Thyroid gland (tissue), 4 donors: ENCODE data around the gene AFAP1L2. TPM values are rescaled to one million over a fixed set of nuclear protein-coding genes. Genes with fewer than 3 reads are reported as not detected.

Source experiments
- DNase-seq, 2 donors: peaks; one replicate each; pipeline ENCODE4 v3.0.0-alpha.2; 2019
- H3K27ac ChIP-seq, 3 donors: fragments of 200-600 bp; sonication (generic); 1 replicate in 2 of 3; 2 replicates in 1 of 3; pipeline ENCODE4 v1.5.1; 2016 to 2019; ENCODE audit warnings: mild to moderate bottlenecking in 1 of 3, moderate library complexity in 1 of 3
- H3K27me3 ChIP-seq: fragments of 200-600 bp; sonication (generic); one replicate; pipeline ENCODE4 v1.5.1; 2019
- H3K36me3 ChIP-seq, 2 donors: fragments of 200-600 bp; sonication (generic); one replicate each; pipeline ENCODE4 v1.5.1; 2016 to 2019
- H3K4me1 ChIP-seq, 2 donors: fragments of 200-600 bp; sonication (generic); one replicate each; pipeline ENCODE4 v1.5.1; 2017 to 2019
- H3K4me3 ChIP-seq, 3 donors: fragments of 200-600 bp; sonication (generic); replicated peaks in 1 of 3; 1 replicate in 2 of 3; 2 replicates in 1 of 3; pipeline ENCODE4 v1.5.1; 2016; ENCODE audit warnings: mild to moderate bottlenecking in 1 of 3
- H3K9me3 ChIP-seq: fragments of 200-600 bp; sonication (generic); one replicate; pipeline ENCODE4 v1.5.1; 2017
- CTCF ChIP-seq, 6 experiments: fragments of 200-600 bp in 3 of 6; fragments of 450-650 bp in 3 of 6; sonication (generic) in 3 of 6; IDR thresholded peaks; one replicate each; pipeline ENCODE4 v1.5.1; 2016 to 2019; ENCODE audit warnings: antibody characterized with exemption in 6 of 6, mild to moderate bottlenecking in 2 of 6, inconsistent platforms in 1 of 6, moderate library complexity in 1 of 6
- POLR2A ChIP-seq, 2 donors: fragments of 450-650 bp; IDR thresholded peaks; one replicate each; pipeline ENCODE4 v1.6.1; 2017; ENCODE audit warnings: antibody characterized with exemption in 2 of 2, mild to moderate bottlenecking in 2 of 2, moderate library complexity in 1 of 2
- WGBS, 2 donors: methylation state at CpG; one replicate each; pipeline ENCODE4 v1.1.5; 2017; 5-methylcytosine and 5-hydroxymethylcytosine counted together
- intact Hi-C: fragments of 100-400 bp; cut with DNase I; formaldehyde crosslinking; loops from one replicate; pipeline ENCODE4 v1.15.1; 2023
- total RNA-seq, 4 donors: library from RNA; depleted of rRNA; stranded (reverse); fragments of >200 nt; gene quantifications; one replicate each; pipeline ENCODE4 v1.2.3, GENCODE V29; 2016

AFAP1L2 gene
- total RNA-seq, 4 donors from 2014 or later, result 135 to 356 (median 299) TPM

GRCh38 chr10:114257498-114257897 lies 146.8 kb downstream of the AFAP1L2 start:
- H3K27ac ChIP-seq, result no peak overlapping the region
- no peak for DNase-seq

GRCh38 chr10:114256822-114257221 lies 147.5 kb downstream of the AFAP1L2 start:
- H3K27ac ChIP-seq, result no peak overlapping the region
- intact Hi-C loops, result no loop called here

More at GRCh38 chr10:114257498-114257897, 146.8 kb downstream of the AFAP1L2 start:
- TF ChIP-seq POLR2A (IDR thresholded peaks at IDR 0.05), result no peak
- no peak for TF ChIP-seq CTCF (IDR thresholded peaks at IDR 0.05)
- H3K4me1 ChIP-seq, result peaks cover 10 to 13% of the 10 kb centered on the region in 2 donors
- no peaks in the 10 kb centered on the region for H3K36me3 ChIP-seq
- H3K4me3 ChIP-seq, result no peak overlapping the region
- 55 to 72% methylated on average over 3 of the region's 3 CpGs for WGBS, 2 donors
- H3K9me3 ChIP-seq, result no peaks in the 10 kb centered on the region
- intact Hi-C loops, result no loop called here
- H3K27me3 ChIP-seq, result no peaks in the 10 kb centered on the region

GRCh38 chr10:114256008-114256765 lies 148.1 kb downstream of the AFAP1L2 start:
- 87 to 90% methylated on average over 12 of the region's 12 CpGs for WGBS, 2 donors
- no peak for DNase-seq
- no peak overlapping the region for H3K4me3 ChIP-seq
- no peaks in the 10 kb centered on the region for H3K9me3 ChIP-seq
- H3K27ac ChIP-seq, result no peak overlapping the region
- H3K27me3 ChIP-seq, result no peaks in the 10 kb centered on the region
- intact Hi-C loops, result no loop called here
- no peaks in the 10 kb centered on the region for H3K36me3 ChIP-seq
- no peak for TF ChIP-seq CTCF (IDR thresholded peaks at IDR 0.05)
- no peak for TF ChIP-seq POLR2A (IDR thresholded peaks at IDR 0.05)
- H3K4me1 ChIP-seq, result peaks cover 8 to 11% of the 10 kb centered on the region in 2 donors

More at GRCh38 chr10:114256822-114257221, 147.5 kb downstream of the AFAP1L2 start:
- WGBS, 2 donors, result 77 to 84% methylated on average over 3 of the region's 3 CpGs
- TF ChIP-seq POLR2A (IDR thresholded peaks at IDR 0.05) (no peak), CTCF (IDR thresholded peaks at IDR 0.05) (no peak)
- H3K36me3 ChIP-seq, result no peaks in the 10 kb centered on the region
- H3K9me3 ChIP-seq, result no peaks in the 10 kb centered on the region
- peaks cover 10 to 13% of the 10 kb centered on the region in 2 donors for H3K4me1 ChIP-seq
- no peak overlapping the region for H3K4me3 ChIP-seq
- no peak for DNase-seq
- H3K27me3 ChIP-seq, result no peaks in the 10 kb centered on the region

- no peak overlapping the region for H3K4me3 ChIP-seq
- H3K9me3 ChIP-seq, result no peaks in the 10 kb centered on the region
- TF ChIP-seq CTCF (IDR thresholded peaks at IDR 0.05) (no peak), POLR2A (IDR thresholded peaks at IDR 0.05) (no peak)
- no peaks in the 10 kb centered on the region for H3K36me3 ChIP-seq
- H3K4me1 ChIP-seq, result peaks cover 0 to 1% of the 10 kb centered on the region in 2 donors
- no peak overlapping the region for H3K27ac ChIP-seq
- DNase-seq, result no peak
- no peaks in the 10 kb centered on the region for H3K27me3 ChIP-seq
- intact Hi-C loops, result no loop called here
- WGBS, 2 donors, result 75 to 88% methylated on average over 1 of the region's 1 CpG
Observed at GRCh38 chr10:114255227-114255626, 149.1 kb downstream of the AFAP1L2 start.

GRCh38 chr10:114252883-114253282 lies 151.4 kb downstream of the AFAP1L2 start:
- intact Hi-C loops, result no loop called here
- no peaks in the 10 kb centered on the region for H3K27me3 ChIP-seq
- TF ChIP-seq CTCF (IDR thresholded peaks at IDR 0.05) (no peak), POLR2A (IDR thresholded peaks at IDR 0.05) (no peak)
- no peaks in the 10 kb centered on the region for H3K4me1 ChIP-seq
- H3K4me3 ChIP-seq, result no peak overlapping the region
- no peaks in the 10 kb centered on the region for H3K9me3 ChIP-seq
- WGBS, 2 donors, result 69 to 71% methylated on average over 4 of the region's 7 CpGs
- DNase-seq, result no peak
- H3K27ac ChIP-seq, result no peak overlapping the region
- no peaks in the 10 kb centered on the region for H3K36me3 ChIP-seq
